Esophagus squamous epithelium (tissue), 4 donors: ENCODE data around the gene SKI.

Source experiments
- CTCF ChIP-seq, 6 experiments: fragments of 450-650 bp in 4 of 6; fragments of 200-600 bp in 2 of 6; sonication (generic) in 2 of 6; IDR thresholded peaks; one replicate each; pipeline ENCODE4 v1.5.1; 2016 to 2019; ENCODE audit warnings: antibody characterized with exemption in 6 of 6, mild to moderate bottlenecking in 4 of 6, moderate library complexity in 4 of 6
- POLR2A ChIP-seq, 4 donors: fragments of 450-650 bp; IDR thresholded peaks; one replicate each; pipeline ENCODE4 v1.6.1; 2017; ENCODE audit warnings: antibody characterized with exemption in 4 of 4, mild to moderate bottlenecking in 4 of 4, moderate library complexity in 3 of 4

DNA sequence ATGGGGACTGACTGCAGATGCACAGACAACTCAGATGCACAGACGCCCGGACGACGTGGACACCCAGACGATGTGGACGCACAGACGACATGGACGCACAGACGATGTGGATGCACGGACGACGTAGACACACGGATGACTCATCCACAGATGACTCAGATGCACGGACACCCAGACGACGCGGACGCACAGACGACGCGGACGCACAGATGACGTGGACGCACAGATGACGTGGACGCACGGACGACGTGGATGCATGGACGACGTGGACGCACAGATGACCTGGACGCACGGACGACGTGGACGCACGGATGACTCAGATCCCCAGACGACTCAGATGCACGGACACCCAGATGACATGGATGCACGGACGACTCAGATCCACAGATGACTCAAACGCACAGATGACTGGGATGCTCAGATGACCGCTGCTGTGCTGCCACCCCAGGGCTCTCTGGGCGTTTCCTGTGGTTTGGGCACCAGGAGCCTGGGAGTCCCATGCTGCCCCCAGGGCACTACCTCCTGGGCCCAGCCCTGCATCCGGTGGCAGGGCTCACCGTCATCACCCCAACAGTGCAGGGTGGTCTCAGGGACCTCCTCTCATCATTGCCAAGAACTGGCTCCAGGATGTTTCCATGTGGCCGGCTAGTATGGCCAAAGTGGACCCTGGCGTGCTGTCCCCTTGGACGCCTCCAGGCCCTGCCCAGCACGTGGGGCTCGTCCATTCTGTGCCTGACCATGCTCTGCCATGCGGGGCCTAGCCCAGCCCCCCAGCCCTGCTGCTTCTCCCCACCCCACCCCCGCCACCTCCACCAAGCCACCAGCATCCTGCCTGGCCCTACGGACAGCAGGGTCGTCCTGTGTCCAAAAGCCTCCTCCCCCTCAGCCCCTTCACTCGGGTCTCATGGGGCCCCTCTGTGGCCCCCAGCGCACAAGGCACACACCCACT, 47.5 kb upstream of the SKI start:
- TF ChIP-seq CTCF (IDR thresholded peaks at IDR 0.05) (no peak), POLR2A (IDR thresholded peaks at IDR 0.05) (no peak)
